Measurements from ENCODE around the gene SDHB.

Gene SDHB

DNA sequence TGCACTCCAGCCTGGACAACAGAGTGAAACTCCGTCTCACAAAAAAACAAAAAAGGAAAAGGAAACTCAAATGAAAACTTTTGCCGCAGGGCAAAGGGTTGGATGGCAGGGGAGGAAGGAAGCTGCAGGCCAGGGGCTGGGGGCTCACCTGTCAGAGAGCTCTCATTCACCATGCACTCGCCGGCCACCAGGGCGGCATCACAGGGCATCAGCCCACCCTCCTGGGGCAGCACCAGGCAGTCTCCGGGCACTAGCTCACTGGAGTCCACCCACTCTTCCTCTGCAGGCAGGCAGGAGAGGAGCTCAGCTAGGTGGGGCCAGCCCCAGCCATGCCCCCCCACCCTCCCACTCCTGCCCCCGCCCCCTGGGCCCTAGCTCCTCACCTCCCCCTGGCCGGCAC is 54.0 kb downstream of the SDHB start:
- H3K27me3 Mint-ChIP-seq, result no peaks in the 10 kb centered on the region
- H3K36me3 Mint-ChIP-seq (ENCODE audit: insufficient read depth), result peaks cover 36% of the 10 kb centered on the region
- H3K27ac Mint-ChIP-seq (ENCODE audit: low read depth), result no peak overlapping the region
- DNase-seq (ENCODE audit: low spot score in 2 of 2) (no peak), ATAC-seq (replicated peaks; ENCODE audit: extremely low read depth, poor library complexity, severe bottlenecking) (no peak)
- no peaks in the 10 kb centered on the region for H3K4me1 Mint-ChIP-seq
- H3K9me3 Mint-ChIP-seq, result no peaks in the 10 kb centered on the region
- no peak overlapping the region for H3K4me3 Mint-ChIP-seq

DNA sequence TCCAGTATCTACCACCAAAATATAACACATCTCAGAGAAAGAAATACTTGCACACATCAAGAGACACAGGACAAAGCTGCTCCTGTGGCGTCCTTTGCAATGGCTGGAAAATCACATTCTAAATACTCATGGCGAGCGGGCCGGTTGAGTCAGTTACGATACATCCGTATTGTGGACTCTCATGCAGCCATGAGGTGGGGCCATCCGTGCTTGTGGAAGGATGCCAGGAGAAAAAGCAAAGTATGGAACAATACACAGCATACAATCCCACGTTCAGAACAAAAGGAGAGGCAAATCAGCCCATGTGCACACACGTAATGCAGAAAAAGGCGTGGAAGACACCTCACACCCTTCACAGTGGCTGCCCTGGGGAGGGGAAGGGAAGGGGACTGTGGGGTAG is 55.2 kb downstream of the SDHB start:
- Mint-ChIP-seq H3K36me3 (ENCODE audit: insufficient read depth) (peaks cover 31% of the 10 kb centered on the region), H3K9me3 (no peaks in the 10 kb centered on the region), H3K4me3 (no peak overlapping the region), H3K27ac (ENCODE audit: low read depth) (no peak overlapping the region), H3K4me1 (no peaks in the 10 kb centered on the region), H3K27me3 (no peaks in the 10 kb centered on the region)
- no peak for ATAC-seq (replicated peaks; ENCODE audit: extremely low read depth, poor library complexity, severe bottlenecking)
- no peak for DNase-seq (ENCODE audit: low spot score in 2 of 2)

DNA sequence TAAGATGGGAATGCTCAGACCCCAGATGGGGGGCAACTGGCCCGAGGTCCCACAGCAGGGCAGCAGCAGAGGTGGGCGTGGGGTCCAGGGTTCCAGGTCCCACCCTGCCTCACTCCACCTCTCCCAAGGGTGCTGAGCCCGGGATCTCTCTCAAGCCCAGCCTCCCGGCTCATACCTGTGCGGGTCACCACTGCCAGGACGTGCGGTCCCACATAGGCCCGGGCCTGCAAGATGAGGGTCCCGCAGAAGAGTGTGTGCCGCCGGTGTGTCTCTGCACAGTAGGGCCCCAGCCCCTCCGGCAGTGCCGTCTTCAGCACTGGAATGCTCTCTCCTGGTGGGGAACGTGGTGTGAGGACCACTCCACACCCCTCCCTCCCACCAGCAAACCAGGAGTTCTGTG is 57.0 kb downstream of the SDHB start:
- no peak overlapping the region for H3K27ac Mint-ChIP-seq (ENCODE audit: low read depth)
- H3K4me1 Mint-ChIP-seq, result no peaks in the 10 kb centered on the region
- DNase-seq (ENCODE audit: low spot score in 2 of 2) (no peak), ATAC-seq (replicated peaks; ENCODE audit: extremely low read depth, poor library complexity, severe bottlenecking) (no peak)
- peaks cover 27% of the 10 kb centered on the region for H3K36me3 Mint-ChIP-seq (ENCODE audit: insufficient read depth)
- no peak overlapping the region for H3K4me3 Mint-ChIP-seq
- no peaks in the 10 kb centered on the region for H3K27me3 Mint-ChIP-seq
- no peaks in the 10 kb centered on the region for H3K9me3 Mint-ChIP-seq

DNA sequence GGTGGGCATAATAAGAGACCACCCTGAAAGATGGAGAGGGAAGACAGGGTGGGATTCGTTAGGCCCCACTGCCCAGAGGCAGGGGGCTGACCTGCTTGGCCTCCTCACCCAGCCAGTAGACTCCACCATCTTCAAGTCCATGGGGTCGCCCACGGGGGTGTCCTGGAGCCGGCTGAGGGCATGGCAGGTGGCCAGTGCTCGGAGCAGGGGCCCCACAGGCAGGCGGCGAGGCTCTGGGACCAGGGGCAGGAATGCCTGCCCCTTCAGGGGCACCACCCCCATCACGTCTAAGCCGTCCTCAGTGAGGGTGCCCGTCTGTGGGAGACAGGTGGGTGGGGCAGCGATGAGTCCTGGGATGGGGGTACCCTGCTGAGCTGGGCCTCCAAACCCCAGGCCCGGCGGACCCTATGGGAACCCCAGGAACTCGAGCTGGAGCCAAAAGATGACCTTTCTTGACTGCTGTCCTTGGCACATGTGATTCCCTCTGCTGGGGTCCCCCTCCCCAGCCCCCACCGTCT is 60.3 kb downstream of the SDHB start:
- Mint-ChIP-seq H3K27ac (ENCODE audit: low read depth) (no peak overlapping the region), H3K4me1 (no peaks in the 10 kb centered on the region), H3K36me3 (ENCODE audit: insufficient read depth) (peaks cover 27% of the 10 kb centered on the region), H3K4me3 (no peak overlapping the region), H3K27me3 (no peaks in the 10 kb centered on the region), H3K9me3 (no peaks in the 10 kb centered on the region)
- ATAC-seq (replicated peaks; ENCODE audit: extremely low read depth, poor library complexity, severe bottlenecking) (no peak), DNase-seq (ENCODE audit: low spot score in 2 of 2) (no peak)

DNA sequence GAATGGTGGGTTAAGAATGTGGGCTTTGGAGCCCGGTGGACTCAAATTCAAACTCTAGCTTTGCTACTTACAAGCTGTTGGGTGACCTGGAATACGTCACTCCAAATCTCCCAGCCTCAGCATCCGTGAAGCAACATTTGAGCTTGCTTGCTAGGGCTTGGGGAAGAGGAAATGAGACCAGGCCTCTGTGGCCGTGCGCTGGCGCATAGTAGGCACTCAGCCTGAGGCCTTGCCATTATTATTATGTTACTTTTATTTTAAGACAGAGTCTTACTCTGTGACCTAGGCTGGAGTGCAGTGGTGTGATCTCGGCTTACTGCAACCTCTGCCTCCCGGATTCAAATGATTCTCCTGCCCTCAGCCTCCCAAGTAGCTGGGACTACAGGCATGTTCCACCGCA is 61.2 kb downstream of the SDHB start:
- DNase-seq (ENCODE audit: low spot score in 2 of 2), result no peak
- no peak overlapping the region for H3K27ac Mint-ChIP-seq (ENCODE audit: low read depth)
- no peaks in the 10 kb centered on the region for H3K27me3 Mint-ChIP-seq
- no peak overlapping the region for H3K4me3 Mint-ChIP-seq
- H3K36me3 Mint-ChIP-seq (ENCODE audit: insufficient read depth), result peaks cover 19% of the 10 kb centered on the region
- no peak for ATAC-seq (replicated peaks; ENCODE audit: extremely low read depth, poor library complexity, severe bottlenecking)
- no peaks in the 10 kb centered on the region for H3K9me3 Mint-ChIP-seq
- H3K4me1 Mint-ChIP-seq, result no peaks in the 10 kb centered on the region

DNA sequence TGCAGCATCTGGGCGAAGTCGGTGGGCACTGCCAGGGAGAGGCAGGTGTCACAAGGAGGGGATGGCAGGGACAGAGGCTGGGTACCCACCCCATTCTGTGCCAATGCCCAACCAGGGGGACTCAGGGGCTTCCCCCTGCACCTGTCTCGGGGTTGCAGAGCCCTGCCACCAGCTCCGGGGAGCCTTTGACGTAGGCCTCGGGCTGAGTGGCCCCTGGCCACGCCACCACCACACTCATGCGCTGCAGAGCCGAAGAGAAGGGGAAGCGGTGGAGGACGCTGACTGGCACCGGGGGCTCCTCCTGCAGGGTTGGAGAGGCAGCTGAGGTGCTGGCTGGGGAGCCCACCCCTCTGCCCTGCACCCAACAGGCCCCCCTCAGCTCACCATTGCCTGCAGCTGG is 61.7 kb downstream of the SDHB start:
- ATAC-seq (replicated peaks; ENCODE audit: extremely low read depth, poor library complexity, severe bottlenecking), result no peak
- Mint-ChIP-seq H3K27me3 (no peaks in the 10 kb centered on the region), H3K4me1 (no peaks in the 10 kb centered on the region), H3K9me3 (no peaks in the 10 kb centered on the region), H3K27ac (ENCODE audit: low read depth) (no peak overlapping the region), H3K4me3 (no peak overlapping the region), H3K36me3 (ENCODE audit: insufficient read depth) (peaks cover 19% of the 10 kb centered on the region)
- no peak for DNase-seq (ENCODE audit: low spot score in 2 of 2)

DNA sequence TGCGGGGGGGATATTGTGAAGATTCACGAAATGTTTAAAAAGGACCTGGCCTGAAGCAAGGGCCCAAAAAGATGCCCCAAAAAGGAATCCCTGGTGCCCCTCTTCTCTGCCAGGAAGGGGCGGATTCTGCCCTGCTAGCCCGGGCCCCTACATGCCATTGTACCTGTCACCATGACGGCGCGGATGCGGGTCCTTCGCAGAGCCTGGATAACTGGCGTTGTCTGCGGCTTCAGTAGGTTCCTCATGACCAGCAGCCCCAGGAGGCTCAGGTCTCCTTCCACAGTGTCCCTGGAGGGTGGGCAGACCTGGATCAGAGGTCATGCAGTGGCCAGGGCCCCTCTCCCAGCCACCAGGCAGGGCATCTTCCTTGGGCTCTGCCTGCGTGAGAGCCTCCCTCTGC is 62.3 kb downstream of the SDHB start:
- DNase-seq (ENCODE audit: low spot score in 2 of 2), result no peak
- no peaks in the 10 kb centered on the region for H3K4me1 Mint-ChIP-seq
- no peak overlapping the region for H3K27ac Mint-ChIP-seq (ENCODE audit: low read depth)
- no peaks in the 10 kb centered on the region for H3K9me3 Mint-ChIP-seq
- ATAC-seq (replicated peaks; ENCODE audit: extremely low read depth, poor library complexity, severe bottlenecking), result no peak
- H3K36me3 Mint-ChIP-seq (ENCODE audit: insufficient read depth), result peaks cover 15% of the 10 kb centered on the region
- H3K4me3 Mint-ChIP-seq, result no peak overlapping the region
- H3K27me3 Mint-ChIP-seq, result no peaks in the 10 kb centered on the region

DNA sequence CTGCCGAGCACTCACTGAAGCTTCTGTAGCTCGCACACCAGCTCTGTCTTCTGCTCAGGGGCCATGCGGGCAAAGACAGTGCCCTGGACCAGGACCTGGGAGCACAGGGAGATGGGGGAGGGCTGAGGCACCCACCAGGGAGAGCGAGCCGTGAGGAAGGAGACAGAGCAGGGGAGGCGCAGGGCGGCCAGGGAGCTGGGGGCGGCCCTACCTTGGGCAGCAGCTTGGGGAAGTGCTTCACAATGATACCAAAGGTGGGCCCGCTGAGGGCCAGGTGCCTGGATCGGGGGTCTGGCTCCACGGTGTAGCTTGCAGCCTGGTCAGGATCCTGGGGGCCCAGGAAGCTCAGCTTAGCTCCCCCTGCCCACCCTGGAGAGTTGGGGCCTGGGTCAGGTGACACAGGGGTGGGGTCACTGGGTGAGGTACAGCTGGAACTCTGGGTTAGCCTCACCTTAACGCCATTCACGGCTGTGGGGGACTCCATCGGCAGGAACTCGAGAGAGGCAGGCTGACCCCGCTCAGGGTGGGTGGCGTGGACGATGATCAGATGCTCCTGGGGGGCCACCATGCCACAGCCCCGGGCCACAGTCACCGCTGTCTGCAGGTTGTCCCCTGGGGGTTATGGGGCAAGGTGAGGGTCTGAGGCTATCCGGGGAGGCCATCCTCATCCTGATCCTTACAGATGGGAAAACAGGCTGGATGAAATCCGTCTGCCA is 64.0 kb downstream of the SDHB start:
- H3K27me3 Mint-ChIP-seq, result no peaks in the 10 kb centered on the region
- H3K9me3 Mint-ChIP-seq, result no peaks in the 10 kb centered on the region
- H3K4me1 Mint-ChIP-seq, result no peaks in the 10 kb centered on the region
- peaks cover 11% of the 10 kb centered on the region for H3K36me3 Mint-ChIP-seq (ENCODE audit: insufficient read depth)
- H3K4me3 Mint-ChIP-seq, result no peak overlapping the region
- H3K27ac Mint-ChIP-seq (ENCODE audit: low read depth), result no peak overlapping the region
- DNase-seq (ENCODE audit: low spot score in 2 of 2), result no peak
- no peak for ATAC-seq (replicated peaks; ENCODE audit: extremely low read depth, poor library complexity, severe bottlenecking)

DNA sequence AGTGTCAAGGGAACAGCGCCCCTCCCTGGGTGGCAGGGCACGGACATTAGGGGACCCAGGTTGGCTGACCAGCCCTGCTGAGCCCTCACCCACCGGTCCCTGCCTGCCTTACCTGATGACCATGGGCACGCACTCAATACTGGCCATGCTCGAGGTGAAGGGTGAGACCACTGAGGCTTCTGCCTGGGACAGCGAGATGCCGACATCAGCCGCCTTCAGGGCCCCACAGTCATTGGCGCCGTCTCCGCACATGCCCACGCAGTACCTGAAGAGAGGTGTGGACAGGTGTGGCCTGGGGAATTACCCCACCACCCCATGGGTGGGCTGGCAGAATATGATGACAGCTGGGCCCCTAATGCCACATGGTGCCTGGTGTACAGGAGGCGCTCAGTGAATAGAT is 65.6 kb downstream of the SDHB start:
- H3K27ac Mint-ChIP-seq (ENCODE audit: low read depth), result no peak overlapping the region
- H3K36me3 Mint-ChIP-seq (ENCODE audit: insufficient read depth), result peaks cover 10% of the 10 kb centered on the region
- DNase-seq (ENCODE audit: low spot score in 2 of 2) (no peak), ATAC-seq (replicated peaks; ENCODE audit: extremely low read depth, poor library complexity, severe bottlenecking) (no peak)
- no peak overlapping the region for H3K4me3 Mint-ChIP-seq
- H3K27me3 Mint-ChIP-seq, result peaks cover 6% of the 10 kb centered on the region
- no peaks in the 10 kb centered on the region for H3K4me1 Mint-ChIP-seq
- no peaks in the 10 kb centered on the region for H3K9me3 Mint-ChIP-seq

DNA sequence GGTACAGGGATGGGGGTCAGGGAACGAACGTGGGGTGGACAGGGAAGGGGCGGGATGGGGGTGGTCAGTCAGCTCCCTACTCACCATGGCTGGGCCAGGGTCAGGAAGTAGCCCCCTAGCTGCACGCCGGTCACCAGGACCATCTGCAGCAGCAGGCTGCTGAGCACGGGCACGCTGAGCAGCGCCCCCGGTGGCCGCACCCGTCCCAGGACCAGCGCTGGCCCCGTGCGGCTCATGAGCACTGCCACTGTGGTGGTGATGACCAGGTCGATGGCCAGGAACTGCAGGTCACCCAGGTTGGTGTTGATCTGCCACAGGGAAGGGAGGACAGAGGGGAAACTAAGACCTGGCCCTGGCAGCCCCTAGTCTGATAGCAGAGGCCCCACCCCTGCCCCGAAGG is 66.9 kb downstream of the SDHB start:
- no peak overlapping the region for H3K4me3 Mint-ChIP-seq
- ATAC-seq (replicated peaks; ENCODE audit: extremely low read depth, poor library complexity, severe bottlenecking) (no peak), DNase-seq (ENCODE audit: low spot score in 2 of 2) (no peak)
- H3K9me3 Mint-ChIP-seq, result no peaks in the 10 kb centered on the region
- no peak overlapping the region for H3K27ac Mint-ChIP-seq (ENCODE audit: low read depth)
- peaks cover 10% of the 10 kb centered on the region for H3K36me3 Mint-ChIP-seq (ENCODE audit: insufficient read depth)
- peaks cover 12% of the 10 kb centered on the region for H3K27me3 Mint-ChIP-seq
- no peaks in the 10 kb centered on the region for H3K4me1 Mint-ChIP-seq

DNA sequence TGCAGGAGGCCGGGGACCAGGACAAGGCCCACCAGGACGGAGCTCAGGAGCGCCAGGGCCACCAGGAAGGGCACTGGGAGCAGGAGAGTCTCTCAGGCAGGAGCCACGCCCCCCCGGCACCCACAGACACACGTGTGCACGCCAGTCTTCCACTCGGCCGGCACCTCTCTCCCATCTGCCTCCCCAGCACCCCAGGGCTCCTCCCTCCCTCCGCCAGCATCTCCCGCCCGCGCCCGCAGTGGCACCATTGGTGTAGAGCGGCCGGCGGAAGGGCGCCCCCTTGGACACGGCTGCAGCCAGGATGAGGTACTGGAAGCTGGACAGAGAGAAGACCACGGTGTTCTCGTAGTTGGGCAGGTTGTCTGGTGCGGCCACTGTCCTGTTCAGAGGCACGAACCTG is 67.3 kb downstream of the SDHB start:
- Mint-ChIP-seq H3K27ac (ENCODE audit: low read depth) (no peak overlapping the region), H3K27me3 (peaks cover 14% of the 10 kb centered on the region), H3K36me3 (ENCODE audit: insufficient read depth) (peaks cover 10% of the 10 kb centered on the region), H3K9me3 (no peaks in the 10 kb centered on the region), H3K4me1 (peaks cover under 1% of the 10 kb centered on the region), H3K4me3 (no peak overlapping the region)
- no peak for ATAC-seq (replicated peaks; ENCODE audit: extremely low read depth, poor library complexity, severe bottlenecking)
- DNase-seq (ENCODE audit: low spot score in 2 of 2), result no peak

DNA sequence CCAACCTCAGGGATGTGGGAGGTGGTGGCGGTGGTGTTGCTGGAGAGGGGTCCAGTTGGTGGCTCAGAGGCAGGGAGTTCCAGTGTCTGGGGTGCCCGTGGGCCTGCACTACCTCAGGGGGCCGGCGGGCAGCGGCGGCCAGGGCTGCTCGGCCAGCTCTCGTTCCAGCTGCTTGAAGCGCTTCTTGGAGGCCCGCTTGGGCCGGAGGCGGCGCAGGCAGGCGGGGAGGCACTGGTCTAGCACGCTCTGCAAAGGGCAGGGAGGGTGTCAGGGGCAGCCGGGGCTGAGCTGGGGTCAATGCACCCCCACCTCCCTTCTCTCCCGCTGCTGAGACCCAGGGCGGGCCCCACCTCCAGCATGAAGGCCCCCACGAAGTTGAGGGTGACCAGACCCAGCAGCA is 67.7 kb downstream of the SDHB start:
- H3K36me3 Mint-ChIP-seq (ENCODE audit: insufficient read depth), result peaks cover 9% of the 10 kb centered on the region
- no peak overlapping the region for H3K27ac Mint-ChIP-seq (ENCODE audit: low read depth)
- no peak overlapping the region for H3K4me3 Mint-ChIP-seq

DNA sequence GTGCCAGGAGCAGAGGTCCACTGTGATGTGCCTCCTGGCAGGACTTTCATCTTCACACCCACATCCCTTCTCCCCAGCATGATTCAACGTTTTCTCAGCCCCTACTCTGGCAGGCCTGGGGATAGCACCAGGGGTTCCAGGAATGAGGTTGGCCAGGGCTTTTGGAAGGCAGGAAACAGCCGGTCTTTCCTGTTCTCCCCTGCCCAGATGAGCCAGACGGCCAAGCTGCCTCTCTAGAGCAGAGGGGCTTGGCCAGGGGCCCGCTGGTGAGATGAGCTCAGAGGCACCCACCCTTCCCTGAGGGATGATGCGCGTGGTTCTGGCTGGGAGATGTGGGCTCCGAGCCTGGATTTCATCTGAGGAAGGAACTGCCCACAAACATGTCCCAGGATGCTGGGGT is 69.1 kb downstream of the SDHB start:
- peaks cover 28% of the 10 kb centered on the region for H3K27me3 Mint-ChIP-seq
- H3K4me1 Mint-ChIP-seq, result peaks cover 10% of the 10 kb centered on the region
- ATAC-seq (replicated peaks; ENCODE audit: extremely low read depth, poor library complexity, severe bottlenecking), result no peak
- H3K36me3 Mint-ChIP-seq (ENCODE audit: insufficient read depth), result peaks cover 3% of the 10 kb centered on the region
- no peak overlapping the region for H3K27ac Mint-ChIP-seq (ENCODE audit: low read depth)
- H3K9me3 Mint-ChIP-seq, result no peaks in the 10 kb centered on the region
- no peak for DNase-seq (ENCODE audit: low spot score in 2 of 2)
- H3K4me3 Mint-ChIP-seq, result no peak overlapping the region

More for the DNA sequence above, 67.7 kb downstream of the SDHB start:
- ATAC-seq (replicated peaks; ENCODE audit: extremely low read depth, poor library complexity, severe bottlenecking) (no peak), DNase-seq (ENCODE audit: low spot score in 2 of 2) (no peak)
- H3K9me3 Mint-ChIP-seq, result no peaks in the 10 kb centered on the region
- peaks cover 5% of the 10 kb centered on the region for H3K4me1 Mint-ChIP-seq
- peaks cover 19% of the 10 kb centered on the region for H3K27me3 Mint-ChIP-seq

Data from central memory CD8-positive, alpha-beta T cell (primary cell).